Calu3 (cell line): ENCODE measurements around the gene GLI3. TPM values are rescaled to one million over a fixed set of nuclear protein-coding genes. Genes with fewer than 3 reads are reported as not detected.

Source experiments
- BruUV-seq: library from RNA; stranded (reverse); fragments of 400-500 nt; replicated peaks from 2 replicates; lab custom pipeline; 2021; lab: Mats Ljungman, UMichigan
- CTCF ChIA-PET: fragments of 300-600 bp; sonication (Branson Sonifier 250); formaldehyde crosslinking; loops from one replicate; lab custom pipeline; 2022; ENCODE audit warnings: antibody characterized with exemption; lab: Charles Lee
- DNase-seq: peaks from one replicate; pipeline ENCODE4 v3.0.0; 2022
- H3K27ac Mint-ChIP-seq: one replicate; pipeline ENCODE4 v1.8.0; 2022; ENCODE audit warnings: mixed read lengths; ENCODE audit not compliant: unreplicated experiment
- H3K27me3 Mint-ChIP-seq: one replicate; pipeline ENCODE4 v1.8.0; 2022; ENCODE audit warnings: mixed read lengths; ENCODE audit not compliant: unreplicated experiment
- H3K36me3 Mint-ChIP-seq: one replicate; pipeline ENCODE4 v1.8.0; 2022; ENCODE audit warnings: mild to moderate bottlenecking, moderate library complexity, mixed read lengths; ENCODE audit not compliant: insufficient read depth, unreplicated experiment
- H3K4me1 Mint-ChIP-seq: one replicate; pipeline ENCODE4 v1.8.0; 2022; ENCODE audit warnings: mild to moderate bottlenecking, low read depth, mixed read lengths; ENCODE audit not compliant: unreplicated experiment
- H3K4me3 Mint-ChIP-seq: one replicate; pipeline ENCODE4 v1.8.0; 2022; ENCODE audit warnings: mild to moderate bottlenecking, low read depth, moderate library complexity, mixed read lengths; ENCODE audit not compliant: unreplicated experiment
- H3K9me3 Mint-ChIP-seq: one replicate; pipeline ENCODE4 v1.8.0; 2022; ENCODE audit warnings: low read depth, mixed read lengths; ENCODE audit not compliant: unreplicated experiment
- intact Hi-C: fragments of 100-400 bp; cut with micrococcal nuclease; formaldehyde crosslinking; loops from one replicate; pipeline ENCODE4 v1.10.0; 2022; ENCODE audit not compliant: unreplicated experiment
- total RNA-seq: library from RNA; stranded (reverse); gene quantifications from 2 replicates; pipeline ENCODE4 v1.2.3, GENCODE V29; 2022
- TF ChIP-seq, protein P1 (sequence below): fragments of 200-600 bp; IDR thresholded peaks from one replicate; pipeline ENCODE4 v1.8.0; 2022; ENCODE audit warnings: antibody characterized with exemption; ENCODE audit not compliant: unreplicated experiment

Gene GLI3
- total RNA-seq, 1 experiment from 2014 or later = not detected

GRCh38 chr7:42123716-42124115 is 113.3 kb downstream of the GLI3 start:
- BruUV-seq = no TSS peak
- TF ChIP-seq, protein P1, sequence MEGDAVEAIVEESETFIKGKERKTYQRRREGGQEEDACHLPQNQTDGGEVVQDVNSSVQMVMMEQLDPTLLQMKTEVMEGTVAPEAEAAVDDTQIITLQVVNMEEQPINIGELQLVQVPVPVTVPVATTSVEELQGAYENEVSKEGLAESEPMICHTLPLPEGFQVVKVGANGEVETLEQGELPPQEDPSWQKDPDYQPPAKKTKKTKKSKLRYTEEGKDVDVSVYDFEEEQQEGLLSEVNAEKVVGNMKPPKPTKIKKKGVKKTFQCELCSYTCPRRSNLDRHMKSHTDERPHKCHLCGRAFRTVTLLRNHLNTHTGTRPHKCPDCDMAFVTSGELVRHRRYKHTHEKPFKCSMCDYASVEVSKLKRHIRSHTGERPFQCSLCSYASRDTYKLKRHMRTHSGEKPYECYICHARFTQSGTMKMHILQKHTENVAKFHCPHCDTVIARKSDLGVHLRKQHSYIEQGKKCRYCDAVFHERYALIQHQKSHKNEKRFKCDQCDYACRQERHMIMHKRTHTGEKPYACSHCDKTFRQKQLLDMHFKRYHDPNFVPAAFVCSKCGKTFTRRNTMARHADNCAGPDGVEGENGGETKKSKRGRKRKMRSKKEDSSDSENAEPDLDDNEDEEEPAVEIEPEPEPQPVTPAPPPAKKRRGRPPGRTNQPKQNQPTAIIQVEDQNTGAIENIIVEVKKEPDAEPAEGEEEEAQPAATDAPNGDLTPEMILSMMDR = no peak
- DNase-seq = no peak
- CTCF ChIA-PET = no interaction called here
- intact Hi-C loops = no loop called here
- Mint-ChIP-seq H3K36me3 (no peaks in the 10 kb centered on the region), H3K27ac (no peak overlapping the region), H3K9me3 (peaks cover 7% of the 10 kb centered on the region), H3K27me3 (peaks cover 15% of the 10 kb centered on the region), H3K4me1 (no peaks in the 10 kb centered on the region), H3K4me3 (no peak overlapping the region)

DNA sequence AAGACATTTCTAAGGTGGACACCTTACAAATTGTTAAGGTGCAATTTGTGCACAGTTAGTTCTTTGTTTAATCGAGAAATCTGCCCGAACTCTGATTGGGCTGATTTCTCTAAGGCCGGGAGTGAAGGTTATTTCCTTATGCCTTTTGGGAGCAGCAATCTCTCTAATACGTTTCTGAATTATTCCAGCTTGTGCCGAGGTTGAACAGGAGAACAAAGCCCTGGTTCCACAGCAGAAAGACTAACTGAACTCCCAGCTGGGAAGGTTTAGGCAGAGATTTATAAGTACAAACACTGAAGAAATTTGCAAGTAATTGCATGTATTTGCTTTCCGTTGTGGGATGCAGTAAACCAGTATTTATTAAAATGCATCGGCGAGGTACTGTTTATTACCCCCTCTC is 116.8 kb downstream of the GLI3 start:
- Mint-ChIP-seq H3K4me1 (no peaks in the 10 kb centered on the region), H3K36me3 (no peaks in the 10 kb centered on the region), H3K27me3 (peaks cover 15% of the 10 kb centered on the region), H3K9me3 (peaks cover 4% of the 10 kb centered on the region), H3K4me3 (no peak overlapping the region), H3K27ac (no peak overlapping the region)
- no peak for DNase-seq
- CTCF ChIA-PET = no interaction called here
- intact Hi-C loops = no loop called here
- TF ChIP-seq, protein P1 = no peak
- BruUV-seq = no TSS peak

GRCh38 chr7:42117201-42117600 is 119.8 kb downstream of the GLI3 start:
- Mint-ChIP-seq H3K36me3 (no peaks in the 10 kb centered on the region), H3K27me3 (peaks cover 15% of the 10 kb centered on the region), H3K9me3 (peaks cover 2% of the 10 kb centered on the region), H3K27ac (no peak overlapping the region), H3K4me1 (no peaks in the 10 kb centered on the region), H3K4me3 (no peak overlapping the region)
- no peak for DNase-seq
- intact Hi-C loops = no loop called here
- CTCF ChIA-PET = no interaction called here
- BruUV-seq = no TSS peak
- TF ChIP-seq, protein P1 = no peak

- Mint-ChIP-seq H3K27ac (no peak overlapping the region), H3K9me3 (peaks cover 5% of the 10 kb centered on the region), H3K4me1 (no peaks in the 10 kb centered on the region), H3K36me3 (no peaks in the 10 kb centered on the region), H3K27me3 (peaks cover 17% of the 10 kb centered on the region), H3K4me3 (no peak overlapping the region)
- TF ChIP-seq, protein P1 = no peak
- intact Hi-C loops = no loop called here
- BruUV-seq = no TSS peak
- CTCF ChIA-PET = interaction anchor here (0.6 kb wide), 1 partner anchor 26 kb away, joined by 3 read pairs; no protein-coding TSS in a partner anchor
- DNase-seq = no peak
Measured at GRCh38 chr7:42115795-42116194, 121.2 kb downstream of the GLI3 start.
